WTC11 (cell line): ENCODE results near the gene SPHK2. TPM values are rescaled to one million over a fixed set of nuclear protein-coding genes. Genes with fewer than 3 reads are reported as not detected.

Source experiments
- ATAC-seq: fragments of 200-7000 bp; cut with Tn5 transposase; 2 replicates; pipeline ENCODE4 v1.10.0; 2021; ENCODE audit warnings: mild to moderate bottlenecking, moderate library complexity
- CTCF ChIA-PET: fragments of 300-600 bp; sonication (Branson Sonifier 250); formaldehyde crosslinking; loops from one replicate; lab custom pipeline; 2021; ENCODE audit warnings: antibody characterized with exemption; lab: Charles Lee
- POLR2A ChIA-PET: fragments of 350-600 bp; sonication (Branson Sonifier 250); formaldehyde crosslinking; loops from one replicate; lab custom pipeline; 2021; ENCODE audit warnings: antibody characterized with exemption; lab: Charles Lee
- DNase-seq: peaks from one replicate; pipeline ENCODE4 v3.0.0; 2021; ENCODE audit warnings: low spot score
- H3K27ac Mint-ChIP-seq: 2 replicates; pipeline ENCODE4 v1.8.0; 2021; ENCODE audit warnings: mixed read lengths
- H3K27me3 Mint-ChIP-seq: 2 replicates; pipeline ENCODE4 v1.8.0; 2021; ENCODE audit warnings: low read depth, mild to moderate bottlenecking, moderate library complexity, mixed read lengths
- H3K36me3 Mint-ChIP-seq: 2 replicates; pipeline ENCODE4 v1.8.0; 2021; ENCODE audit warnings: mixed read lengths
- H3K4me1 Mint-ChIP-seq: 2 replicates; pipeline ENCODE4 v1.8.0; 2022; ENCODE audit warnings: mixed read lengths
- H3K4me3 Mint-ChIP-seq: 2 replicates; pipeline ENCODE4 v1.8.0; 2021; ENCODE audit warnings: mild to moderate bottlenecking, moderate library complexity, mixed read lengths
- H3K9me3 Mint-ChIP-seq: 2 replicates; pipeline ENCODE4 v1.8.0; 2021; ENCODE audit warnings: mixed read lengths
- ATF1 ChIP-seq: sonication (generic); formaldehyde crosslinking; IDR thresholded peaks from 2 replicates; pipeline ENCODE4 v1.8.1; 2023; ENCODE audit warnings: mild to moderate bottlenecking, moderate library complexity, missing genetic modification reagents
- ATF2 ChIP-seq: sonication (generic); formaldehyde crosslinking; IDR thresholded peaks from 2 replicates; pipeline ENCODE4 v1.8.1; 2022; ENCODE audit warnings: low read depth, missing genetic modification reagents, borderline replicate concordance
- CDX4 ChIP-seq: fragments of 250-450 bp; sonication (Bioruptor Pico); IDR thresholded peaks from 2 replicates; pipeline ENCODE4 v1.9.0; 2021; ENCODE audit warnings: moderate library complexity, mild to moderate bottlenecking, inconsistent platforms, borderline replicate concordance
- CREB1 ChIP-seq: sonication (generic); formaldehyde crosslinking; IDR thresholded peaks from 2 replicates; pipeline ENCODE4 v1.8.0; 2023; ENCODE audit warnings: mild to moderate bottlenecking, missing genetic modification reagents
- CTCF ChIP-seq: fragments of 200-600 bp; IDR thresholded peaks from 2 replicates; pipeline ENCODE4 v1.8.0; 2022; ENCODE audit warnings: antibody characterized with exemption
- ELF4 ChIP-seq: sonication (generic); formaldehyde crosslinking; IDR thresholded peaks from 2 replicates; pipeline ENCODE4 v1.8.1; 2022; ENCODE audit warnings: low read depth, mild to moderate bottlenecking, moderate library complexity, missing genetic modification reagents
- ETV6 ChIP-seq: sonication (generic); formaldehyde crosslinking; IDR thresholded peaks from 2 replicates; pipeline ENCODE4 v1.8.1; 2022; ENCODE audit warnings: mild to moderate bottlenecking, missing genetic modification reagents
- GTF2I ChIP-seq: fragments of 250-450 bp; sonication (Bioruptor Pico); conservative IDR thresholded peaks from 2 replicates; pipeline ENCODE4 v1.4.0; 2021; ENCODE audit warnings: mild to moderate bottlenecking
- IRF2 ChIP-seq: sonication (generic); formaldehyde crosslinking; IDR thresholded peaks from 2 replicates; pipeline ENCODE4 v1.8.0; 2022; ENCODE audit warnings: low read depth, missing genetic modification reagents, borderline replicate concordance
- MXD4 ChIP-seq: fragments of 250-450 bp; sonication (Bioruptor Pico); IDR thresholded peaks from 2 replicates; pipeline ENCODE4 v1.8.0; 2021; ENCODE audit warnings: mild to moderate bottlenecking, moderate library complexity, borderline replicate concordance
- NFYB ChIP-seq: sonication (generic); formaldehyde crosslinking; conservative IDR thresholded peaks from 2 replicates; pipeline ENCODE4 v1.8.0; 2022; ENCODE audit warnings: low read depth, missing genetic modification reagents
- NR3C1 ChIP-seq: sonication (generic); formaldehyde crosslinking; conservative IDR thresholded peaks from 2 replicates; pipeline ENCODE4 v1.8.1; 2023; ENCODE audit warnings: low read depth, mild to moderate bottlenecking, missing genetic modification reagents
- OVOL2 ChIP-seq: fragments of 250-450 bp; sonication (Bioruptor Pico); IDR thresholded peaks from 2 replicates; pipeline ENCODE4 v1.9.0; 2021; ENCODE audit warnings: mild to moderate bottlenecking, borderline replicate concordance
- USF1 ChIP-seq: sonication (generic); formaldehyde crosslinking; IDR thresholded peaks from 2 replicates; pipeline ENCODE4 v1.8.0; 2022; ENCODE audit warnings: mild to moderate bottlenecking, missing genetic modification reagents
- ZBTB21 ChIP-seq: sonication (generic); formaldehyde crosslinking; IDR thresholded peaks from 2 replicates; pipeline ENCODE4 v1.8.1; 2023; ENCODE audit warnings: mild to moderate bottlenecking, missing genetic modification reagents, borderline replicate concordance
- ZNF121 ChIP-seq: sonication (generic); formaldehyde crosslinking; IDR thresholded peaks from 2 replicates; pipeline ENCODE4 v1.8.0; 2023; ENCODE audit warnings: missing genetic modification reagents
- ZNF396 ChIP-seq: fragments of 250-450 bp; sonication (Bioruptor Pico); IDR thresholded peaks from 2 replicates; pipeline ENCODE4 v1.8.0; 2021; ENCODE audit warnings: mild to moderate bottlenecking, moderate library complexity, borderline replicate concordance
- ZNF416 ChIP-seq: fragments of 250-450 bp; sonication (Bioruptor Pico); IDR thresholded peaks from 2 replicates; pipeline ENCODE4 v1.9.0; 2021; ENCODE audit warnings: mild to moderate bottlenecking, inconsistent platforms
- ZNF423 ChIP-seq: fragments of 250-450 bp; sonication (Bioruptor Pico); IDR thresholded peaks from 2 replicates; pipeline ENCODE4 v2.1.2; 2022; ENCODE audit warnings: mild to moderate bottlenecking, moderate library complexity
- total RNA-seq: library from RNA; stranded (reverse); gene quantifications from 3 replicates; pipeline ENCODE4 v1.2.3, GENCODE V29; 2021
- TF ChIP-seq, protein P1 (sequence below): sonication (generic); formaldehyde crosslinking; IDR thresholded peaks from 2 replicates; pipeline ENCODE4 v1.8.1; 2023; ENCODE audit warnings: mild to moderate bottlenecking, missing genetic modification reagents
- TF ChIP-seq, protein P2 (sequence below): sonication (generic); formaldehyde crosslinking; IDR thresholded peaks from 2 replicates; pipeline ENCODE4 v1.8.0; 2023; ENCODE audit warnings: missing genetic modification reagents, mild to moderate bottlenecking, borderline replicate concordance
- TF ChIP-seq, protein P3 (sequence below): sonication (generic); formaldehyde crosslinking; IDR thresholded peaks from 2 replicates; pipeline ENCODE4 v1.8.0; 2022; ENCODE audit warnings: mild to moderate bottlenecking, missing genetic modification reagents

SPHK2 gene
- total RNA-seq, 1 experiment from 2014 or later: 64.6 TPM

- peak overlapping the region; percentile 95 for H3K27ac Mint-ChIP-seq
- peaks cover 8% of the 10 kb centered on the region for H3K27me3 Mint-ChIP-seq
- ChIA-PET CTCF (interaction anchor here (0.6 to 2.3 kb wide), 6 partner anchors 11 to 208 kb away, joined by 3 to 8 read pairs (median 4); partner anchors contain the start of gene CA11), POLR2A (interaction anchor here (0.7 to 1.1 kb wide), 4 partner anchors 10 to 19 kb away, joined by 3 to 8 read pairs (median 4); partner anchors contain the start of genes CA11, RPL18 and SPHK2)
- ATAC-seq: peak; percentile 4
- DNase-seq: peak; percentile 98
- H3K4me1 Mint-ChIP-seq: peaks cover 46% of the 10 kb centered on the region
- peaks cover 5% of the 10 kb centered on the region; the same call in 1 of the 2 replicates for H3K36me3 Mint-ChIP-seq
- H3K9me3 Mint-ChIP-seq: no peaks in the 10 kb centered on the region
- peak overlapping the region; percentile 63 for H3K4me3 Mint-ChIP-seq
- TF ChIP-seq GTF2I (CRISPR knock-in tag): no peak
- TF ChIP-seq, protein P1, sequence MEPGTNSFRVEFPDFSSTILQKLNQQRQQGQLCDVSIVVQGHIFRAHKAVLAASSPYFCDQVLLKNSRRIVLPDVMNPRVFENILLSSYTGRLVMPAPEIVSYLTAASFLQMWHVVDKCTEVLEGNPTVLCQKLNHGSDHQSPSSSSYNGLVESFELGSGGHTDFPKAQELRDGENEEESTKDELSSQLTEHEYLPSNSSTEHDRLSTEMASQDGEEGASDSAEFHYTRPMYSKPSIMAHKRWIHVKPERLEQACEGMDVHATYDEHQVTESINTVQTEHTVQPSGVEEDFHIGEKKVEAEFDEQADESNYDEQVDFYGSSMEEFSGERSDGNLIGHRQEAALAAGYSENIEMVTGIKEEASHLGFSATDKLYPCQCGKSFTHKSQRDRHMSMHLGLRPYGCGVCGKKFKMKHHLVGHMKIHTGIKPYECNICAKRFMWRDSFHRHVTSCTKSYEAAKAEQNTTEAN: no peak; the same call in 1 of the 2 replicates
- peak; percentile 90; the same call in 1 of the 2 replicates for TF ChIP-seq ELF4 (CRISPR knock-in tag)
- TF ChIP-seq CTCF: no peak
- no peak for TF ChIP-seq ATF1
- TF ChIP-seq NFYB (CRISPR knock-in tag): no peak
- no peak for TF ChIP-seq CDX4
- TF ChIP-seq, protein P2, sequence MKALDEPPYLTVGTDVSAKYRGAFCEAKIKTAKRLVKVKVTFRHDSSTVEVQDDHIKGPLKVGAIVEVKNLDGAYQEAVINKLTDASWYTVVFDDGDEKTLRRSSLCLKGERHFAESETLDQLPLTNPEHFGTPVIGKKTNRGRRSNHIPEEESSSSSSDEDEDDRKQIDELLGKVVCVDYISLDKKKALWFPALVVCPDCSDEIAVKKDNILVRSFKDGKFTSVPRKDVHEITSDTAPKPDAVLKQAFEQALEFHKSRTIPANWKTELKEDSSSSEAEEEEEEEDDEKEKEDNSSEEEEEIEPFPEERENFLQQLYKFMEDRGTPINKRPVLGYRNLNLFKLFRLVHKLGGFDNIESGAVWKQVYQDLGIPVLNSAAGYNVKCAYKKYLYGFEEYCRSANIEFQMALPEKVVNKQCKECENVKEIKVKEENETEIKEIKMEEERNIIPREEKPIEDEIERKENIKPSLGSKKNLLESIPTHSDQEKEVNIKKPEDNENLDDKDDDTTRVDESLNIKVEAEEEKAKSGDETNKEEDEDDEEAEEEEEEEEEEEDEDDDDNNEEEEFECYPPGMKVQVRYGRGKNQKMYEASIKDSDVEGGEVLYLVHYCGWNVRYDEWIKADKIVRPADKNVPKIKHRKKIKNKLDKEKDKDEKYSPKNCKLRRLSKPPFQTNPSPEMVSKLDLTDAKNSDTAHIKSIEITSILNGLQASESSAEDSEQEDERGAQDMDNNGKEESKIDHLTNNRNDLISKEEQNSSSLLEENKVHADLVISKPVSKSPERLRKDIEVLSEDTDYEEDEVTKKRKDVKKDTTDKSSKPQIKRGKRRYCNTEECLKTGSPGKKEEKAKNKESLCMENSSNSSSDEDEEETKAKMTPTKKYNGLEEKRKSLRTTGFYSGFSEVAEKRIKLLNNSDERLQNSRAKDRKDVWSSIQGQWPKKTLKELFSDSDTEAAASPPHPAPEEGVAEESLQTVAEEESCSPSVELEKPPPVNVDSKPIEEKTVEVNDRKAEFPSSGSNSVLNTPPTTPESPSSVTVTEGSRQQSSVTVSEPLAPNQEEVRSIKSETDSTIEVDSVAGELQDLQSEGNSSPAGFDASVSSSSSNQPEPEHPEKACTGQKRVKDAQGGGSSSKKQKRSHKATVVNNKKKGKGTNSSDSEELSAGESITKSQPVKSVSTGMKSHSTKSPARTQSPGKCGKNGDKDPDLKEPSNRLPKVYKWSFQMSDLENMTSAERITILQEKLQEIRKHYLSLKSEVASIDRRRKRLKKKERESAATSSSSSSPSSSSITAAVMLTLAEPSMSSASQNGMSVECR (CRISPR knock-in tag): 0 out of 2 replicates have a peak, but pooled peaks have one; percentile 28
- no peak for TF ChIP-seq IRF2
- TF ChIP-seq USF1 (CRISPR knock-in tag): peak; percentile 96
- no peak for TF ChIP-seq OVOL2
- TF ChIP-seq ATF2 (CRISPR knock-in tag): no peak
- no peak for TF ChIP-seq ZNF121 (CRISPR knock-in tag)
- no peak for TF ChIP-seq MXD4 (CRISPR knock-in tag)
- TF ChIP-seq ZBTB21 (CRISPR knock-in tag): no peak
- TF ChIP-seq ZNF396 (CRISPR knock-in tag): no peak
- TF ChIP-seq ZNF423 (CRISPR knock-in tag): peak; percentile 60
- TF ChIP-seq CREB1: no peak
- TF ChIP-seq ZNF416 (CRISPR knock-in tag): no peak
- TF ChIP-seq, protein P3, sequence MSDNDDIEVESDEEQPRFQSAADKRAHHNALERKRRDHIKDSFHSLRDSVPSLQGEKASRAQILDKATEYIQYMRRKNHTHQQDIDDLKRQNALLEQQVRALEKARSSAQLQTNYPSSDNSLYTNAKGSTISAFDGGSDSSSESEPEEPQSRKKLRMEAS (CRISPR knock-in tag): peak; percentile 82
- no peak for TF ChIP-seq ETV6 (CRISPR knock-in tag)
- TF ChIP-seq NR3C1: no peak
Observed at GRCh38 chr19:48634424-48635262, 15.3 kb downstream of the SPHK2 start.
